ENCODE data around the gene ATL1.

ATL1 gene

GRCh38 chr14:50590464-50590863 lies 30.5 kb downstream of the ATL1 start:
- Histone ChIP-seq H2BK12ac (ENCODE audit: low read length in 2 of 2) (no peak overlapping the region), H3K27me3 (ENCODE audit: control insufficient read depth in 1 of 2, insufficient read depth in 1 of 2, low read length in 2 of 2) (no peaks in the 10 kb centered on the region), H3K9ac (ENCODE audit: low read length) (no peak overlapping the region), H3K36me3 (ENCODE audit: control insufficient read depth in 1 of 2, insufficient read depth in 2 of 2, low read depth in 1 of 2, low read length in 2 of 2) (peaks cover 0 to 43% of the 10 kb centered on the region in 2 experiments), H4K91ac (ENCODE audit: low read length) (no peak overlapping the region), H4K8ac (ENCODE audit: low read length) (no peak overlapping the region), H2BK5ac (ENCODE audit: low read depth, low read length, poor library complexity, severe bottlenecking) (no peak overlapping the region), H2BK120ac (ENCODE audit: low read depth, low read length) (no peak overlapping the region), H3K27ac (ENCODE audit: low read length, poor library complexity, severe bottlenecking) (no peak overlapping the region), H3K4me2 (ENCODE audit: low read length, poor library complexity, severe bottlenecking) (no peak overlapping the region), H3K14ac (ENCODE audit: low read length in 2 of 2) (no peak overlapping the region), H2AFZ (ENCODE audit: low read depth, low read length) (no peak overlapping the region), H3K79me1 (replicated peaks; ENCODE audit: low read length, poor library complexity, severe bottlenecking) (no peaks in the 10 kb centered on the region), H3K4me3 (ENCODE audit: insufficient read depth in 1 of 2, low read depth in 1 of 2, low read length in 2 of 2) (no peak overlapping the region), H3K18ac (ENCODE audit: low read depth in 1 of 2, low read length in 2 of 2) (no peak overlapping the region), H2BK15ac (ENCODE audit: low read depth, poor library complexity, severe bottlenecking) (no peak overlapping the region), H3K4me1 (ENCODE audit: control insufficient read depth, insufficient read depth, low read depth, low read length) (no peaks in the 10 kb centered on the region), H3K9me3 (ENCODE audit: control insufficient read depth, low read length) (no peaks in the 10 kb centered on the region), H3K23ac (ENCODE audit: low read length in 2 of 2) (no peak overlapping the region), H3K4ac (ENCODE audit: low read depth in 1 of 2, low read length in 2 of 2) (no peak overlapping the region), H2AK5ac (ENCODE audit: low read length, severe bottlenecking) (no peak overlapping the region)
- WGBS = 80% methylated on average over 1 of the region's 2 CpGs
- DNase-seq = no peak

- Histone ChIP-seq H4K91ac (ENCODE audit: low read length) (no peak overlapping the region), H3K36me3 (ENCODE audit: control insufficient read depth in 1 of 2, insufficient read depth in 2 of 2, low read depth in 1 of 2, low read length in 2 of 2) (peaks cover 0 to 50% of the 10 kb centered on the region in 2 experiments), H3K4me1 (ENCODE audit: control insufficient read depth, insufficient read depth, low read depth, low read length) (no peaks in the 10 kb centered on the region), H4K8ac (ENCODE audit: low read length) (no peak overlapping the region), H3K27ac (ENCODE audit: low read length, poor library complexity, severe bottlenecking) (no peak overlapping the region), H3K79me1 (replicated peaks; ENCODE audit: low read length, poor library complexity, severe bottlenecking) (no peaks in the 10 kb centered on the region), H2AK5ac (ENCODE audit: low read length, severe bottlenecking) (no peak overlapping the region), H3K27me3 (ENCODE audit: control insufficient read depth in 1 of 2, insufficient read depth in 1 of 2, low read length in 2 of 2) (no peaks in the 10 kb centered on the region), H3K4ac (ENCODE audit: low read depth in 1 of 2, low read length in 2 of 2) (no peak overlapping the region), H2BK5ac (ENCODE audit: low read depth, low read length, poor library complexity, severe bottlenecking) (no peak overlapping the region), H3K18ac (ENCODE audit: low read depth in 1 of 2, low read length in 2 of 2) (no peak overlapping the region), H3K4me2 (ENCODE audit: low read length, poor library complexity, severe bottlenecking) (no peak overlapping the region), H2BK15ac (ENCODE audit: low read depth, poor library complexity, severe bottlenecking) (no peak overlapping the region), H3K4me3 (ENCODE audit: insufficient read depth in 1 of 2, low read depth in 1 of 2, low read length in 2 of 2) (no peak overlapping the region), H3K14ac (ENCODE audit: low read length in 2 of 2) (no peak overlapping the region), H2BK12ac (ENCODE audit: low read length in 2 of 2) (no peak overlapping the region), H2BK120ac (ENCODE audit: low read depth, low read length) (no peak overlapping the region), H2AFZ (ENCODE audit: low read depth, low read length) (no peak overlapping the region), H3K9ac (ENCODE audit: low read length) (no peak overlapping the region), H3K9me3 (ENCODE audit: control insufficient read depth, low read length) (no peaks in the 10 kb centered on the region), H3K23ac (ENCODE audit: low read length in 2 of 2) (no peak overlapping the region)
- WGBS = 91% methylated on average over 7 of the region's 8 CpGs
- DNase-seq = no peak
Measured at GRCh38 chr14:50594577-50595316, 34.8 kb downstream of the ATL1 start.

- Histone ChIP-seq H3K9ac (ENCODE audit: low read length) (no peak overlapping the region), H2BK15ac (ENCODE audit: low read depth, poor library complexity, severe bottlenecking) (no peak overlapping the region), H3K4me1 (ENCODE audit: control insufficient read depth, insufficient read depth, low read depth, low read length) (no peaks in the 10 kb centered on the region), H2BK12ac (ENCODE audit: low read length in 2 of 2) (no peak overlapping the region), H3K27me3 (ENCODE audit: control insufficient read depth in 1 of 2, insufficient read depth in 1 of 2, low read length in 2 of 2) (no peaks in the 10 kb centered on the region), H2AFZ (ENCODE audit: low read depth, low read length) (no peak overlapping the region), H4K91ac (ENCODE audit: low read length) (no peak overlapping the region), H3K27ac (ENCODE audit: low read length, poor library complexity, severe bottlenecking) (no peak overlapping the region), H3K4me3 (ENCODE audit: insufficient read depth in 1 of 2, low read depth in 1 of 2, low read length in 2 of 2) (no peak overlapping the region), H3K4ac (ENCODE audit: low read depth in 1 of 2, low read length in 2 of 2) (no peak overlapping the region), H3K79me1 (replicated peaks; ENCODE audit: low read length, poor library complexity, severe bottlenecking) (no peaks in the 10 kb centered on the region), H4K8ac (ENCODE audit: low read length) (no peak overlapping the region), H3K9me3 (ENCODE audit: control insufficient read depth, low read length) (no peaks in the 10 kb centered on the region), H2AK5ac (ENCODE audit: low read length, severe bottlenecking) (no peak overlapping the region), H3K23ac (ENCODE audit: low read length in 2 of 2) (no peak overlapping the region), H3K4me2 (ENCODE audit: low read length, poor library complexity, severe bottlenecking) (no peak overlapping the region), H3K14ac (ENCODE audit: low read length in 2 of 2) (no peak overlapping the region), H2BK5ac (ENCODE audit: low read depth, low read length, poor library complexity, severe bottlenecking) (no peak overlapping the region), H2BK120ac (ENCODE audit: low read depth, low read length) (no peak overlapping the region), H3K18ac (ENCODE audit: low read depth in 1 of 2, low read length in 2 of 2) (no peak overlapping the region), H3K36me3 (ENCODE audit: control insufficient read depth in 1 of 2, insufficient read depth in 2 of 2, low read depth in 1 of 2, low read length in 2 of 2) (peaks cover 0 to 23% of the 10 kb centered on the region in 2 experiments)
- no peak for DNase-seq
Measured at GRCh38 chr14:50598765-50599164, 38.8 kb downstream of the ATL1 start.

GRCh38 chr14:50599700-50600444 lies 39.9 kb downstream of the ATL1 start:
- Histone ChIP-seq H3K18ac (ENCODE audit: low read depth in 1 of 2, low read length in 2 of 2) (no peak overlapping the region), H2BK12ac (ENCODE audit: low read length in 2 of 2) (no peak overlapping the region), H3K9me3 (ENCODE audit: control insufficient read depth, low read length) (no peaks in the 10 kb centered on the region), H3K23ac (ENCODE audit: low read length in 2 of 2) (no peak overlapping the region), H2BK5ac (ENCODE audit: low read depth, low read length, poor library complexity, severe bottlenecking) (no peak overlapping the region), H4K91ac (ENCODE audit: low read length) (no peak overlapping the region), H3K27me3 (ENCODE audit: control insufficient read depth in 1 of 2, insufficient read depth in 1 of 2, low read length in 2 of 2) (no peaks in the 10 kb centered on the region), H3K4me3 (ENCODE audit: insufficient read depth in 1 of 2, low read depth in 1 of 2, low read length in 2 of 2) (no peak overlapping the region), H3K14ac (ENCODE audit: low read length in 2 of 2) (no peak overlapping the region), H4K8ac (ENCODE audit: low read length) (no peak overlapping the region), H2AFZ (ENCODE audit: low read depth, low read length) (no peak overlapping the region), H3K4me2 (ENCODE audit: low read length, poor library complexity, severe bottlenecking) (no peak overlapping the region), H3K4me1 (ENCODE audit: control insufficient read depth, insufficient read depth, low read depth, low read length) (no peaks in the 10 kb centered on the region), H3K27ac (ENCODE audit: low read length, poor library complexity, severe bottlenecking) (no peak overlapping the region), H3K4ac (ENCODE audit: low read depth in 1 of 2, low read length in 2 of 2) (no peak overlapping the region), H2AK5ac (ENCODE audit: low read length, severe bottlenecking) (no peak overlapping the region), H3K36me3 (ENCODE audit: control insufficient read depth in 1 of 2, insufficient read depth in 2 of 2, low read depth in 1 of 2, low read length in 2 of 2) (peaks cover 0 to 14% of the 10 kb centered on the region in 2 experiments), H2BK15ac (ENCODE audit: low read depth, poor library complexity, severe bottlenecking) (no peak overlapping the region), H3K79me1 (replicated peaks; ENCODE audit: low read length, poor library complexity, severe bottlenecking) (no peaks in the 10 kb centered on the region), H3K9ac (ENCODE audit: low read length) (peak overlapping the region; percentile 82), H2BK120ac (ENCODE audit: low read depth, low read length) (no peak overlapping the region)
- 67% methylated on average over 1 of the region's 4 CpGs for WGBS
- peak; percentile 64 for DNase-seq
